Smooth muscle cell (in vitro differentiated cells): ENCODE measurements around the gene SQSTM1. TPM values are rescaled to one million over a fixed set of nuclear protein-coding genes. Genes with fewer than 3 reads are reported as not detected.

Experiments
- DNase-seq: peaks from one replicate; lab custom pipeline; 2025; ENCODE audit not compliant: unreplicated experiment; lab: John Stamatoyannopoulos, UW
- H2AFZ ChIP-seq: fragments of 200-600 bp; sonication (generic); 2 replicates; pipeline ENCODE4 v1.6.0; 2016; ENCODE audit warnings: antibody characterized with exemption, low read depth, mild to moderate bottlenecking
- H3F3A ChIP-seq: fragments of 200-600 bp; sonication (generic); 2 replicates; pipeline ENCODE4 v1.6.0; 2017; ENCODE audit warnings: antibody characterized with exemption, low read depth
- H3K27ac ChIP-seq: fragments of 200-600 bp; sonication (generic); 2 replicates; pipeline ENCODE4 v1.5.1; 2016; ENCODE audit warnings: low read depth, mild to moderate bottlenecking
- H3K27me3 ChIP-seq: fragments of 200-600 bp; sonication (generic); 2 replicates; pipeline ENCODE4 v1.6.1; 2016; ENCODE audit warnings: low read depth, mild to moderate bottlenecking
- H3K36me3 ChIP-seq: fragments of 200-600 bp; sonication (generic); 2 replicates; pipeline ENCODE4 v1.5.1; 2016; ENCODE audit warnings: low read depth
- H3K4me1 ChIP-seq: fragments of 200-600 bp; sonication (generic); 2 replicates; pipeline ENCODE4 v1.5.1; 2016; ENCODE audit warnings: low read depth
- H3K4me2 ChIP-seq: fragments of 200-600 bp; sonication (generic); 2 replicates; pipeline ENCODE4 v1.6.0; 2016; ENCODE audit warnings: mild to moderate bottlenecking
- H3K4me3 ChIP-seq: fragments of 200-600 bp; sonication (generic); 2 replicates; pipeline ENCODE4 v1.5.1; 2016; ENCODE audit warnings: mild to moderate bottlenecking
- H3K79me2 ChIP-seq: fragments of 200-600 bp; sonication (generic); 2 replicates; pipeline ENCODE4 v1.6.0; 2016; ENCODE audit warnings: low read depth, mild to moderate bottlenecking
- H3K9ac ChIP-seq: fragments of 200-600 bp; sonication (generic); 2 replicates; pipeline ENCODE4 v1.6.0; 2016; ENCODE audit warnings: low read depth
- H3K9me3 ChIP-seq: fragments of 200-600 bp; sonication (generic); replicated peaks from 2 replicates; pipeline ENCODE4 v1.5.1; 2016; ENCODE audit warnings: low read depth
- H4K20me1 ChIP-seq: fragments of 200-600 bp; sonication (generic); 2 replicates; pipeline ENCODE4 v1.6.0; 2016; ENCODE audit warnings: low read depth
- WGBS: methylation state at CpG from one replicate; pipeline ENCODE4 v1.1.7; 2016; ENCODE audit warnings: low lambda C conversion rate; 5-methylcytosine and 5-hydroxymethylcytosine counted together
- polyA plus RNA-seq: library from polyadenylated mRNA; unstranded; fragments of >200 nt; fragmentation: Nextera tagmentation; extraction: Ambion mirVana; gene quantifications from 2 replicates; pipeline ENCODE4 v1.2.1, GENCODE V29; 2016
- total RNA-seq: library from RNA; depleted of rRNA; stranded (reverse); fragments of >200 nt; gene quantifications from 2 replicates; pipeline ENCODE4 v1.2.3, GENCODE V29; 2014
- TF ChIP-seq, protein P1 (sequence below): fragments of 200-600 bp; sonication (generic); IDR thresholded peaks from 2 replicates; pipeline ENCODE4 v1.5.1; 2017; ENCODE audit warnings: borderline replicate concordance, mild to moderate bottlenecking, antibody characterized with exemption; ENCODE audit not compliant: insufficient read depth, poor library complexity, severe bottlenecking

Gene SQSTM1
- total and polyA plus RNA-seq, 2 experiments from 2014 or later, result 114 to 159 TPM

DNA sequence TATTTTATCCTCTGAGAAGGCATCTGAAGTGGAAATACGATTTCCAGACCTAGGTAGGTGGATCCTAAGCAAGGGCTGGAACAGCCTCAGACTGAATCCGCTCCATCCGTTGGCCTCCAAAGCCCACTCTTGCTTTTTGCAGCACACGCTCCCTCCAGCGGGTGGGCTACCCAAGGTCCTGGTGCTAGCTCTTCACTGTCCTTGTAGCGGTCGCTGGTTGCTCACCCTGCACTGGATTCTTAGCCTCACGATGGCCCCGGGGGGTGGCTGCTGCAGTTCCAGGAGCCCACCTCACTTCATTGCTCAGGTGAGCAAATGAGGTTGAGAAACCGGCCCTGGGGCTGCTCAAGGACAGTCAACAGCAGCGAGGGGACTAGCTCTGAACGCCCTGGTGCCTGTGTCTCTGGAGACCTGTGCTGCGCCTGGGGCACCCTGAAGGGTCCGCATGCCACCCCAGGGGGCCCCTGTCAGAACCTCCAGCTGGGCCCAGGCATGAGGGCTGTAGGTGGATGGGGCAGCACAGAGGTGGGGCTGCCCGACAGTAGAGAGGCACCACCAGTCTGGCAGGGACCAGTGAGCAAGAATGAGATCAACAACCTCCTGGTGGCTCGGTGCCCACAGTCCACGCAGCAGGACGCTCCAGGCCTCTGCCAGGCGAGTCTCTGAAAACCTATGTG, 18.4 kb upstream of the SQSTM1 start:
- H3K4me3 ChIP-seq, result no peak overlapping the region
- TF ChIP-seq, protein P1, sequence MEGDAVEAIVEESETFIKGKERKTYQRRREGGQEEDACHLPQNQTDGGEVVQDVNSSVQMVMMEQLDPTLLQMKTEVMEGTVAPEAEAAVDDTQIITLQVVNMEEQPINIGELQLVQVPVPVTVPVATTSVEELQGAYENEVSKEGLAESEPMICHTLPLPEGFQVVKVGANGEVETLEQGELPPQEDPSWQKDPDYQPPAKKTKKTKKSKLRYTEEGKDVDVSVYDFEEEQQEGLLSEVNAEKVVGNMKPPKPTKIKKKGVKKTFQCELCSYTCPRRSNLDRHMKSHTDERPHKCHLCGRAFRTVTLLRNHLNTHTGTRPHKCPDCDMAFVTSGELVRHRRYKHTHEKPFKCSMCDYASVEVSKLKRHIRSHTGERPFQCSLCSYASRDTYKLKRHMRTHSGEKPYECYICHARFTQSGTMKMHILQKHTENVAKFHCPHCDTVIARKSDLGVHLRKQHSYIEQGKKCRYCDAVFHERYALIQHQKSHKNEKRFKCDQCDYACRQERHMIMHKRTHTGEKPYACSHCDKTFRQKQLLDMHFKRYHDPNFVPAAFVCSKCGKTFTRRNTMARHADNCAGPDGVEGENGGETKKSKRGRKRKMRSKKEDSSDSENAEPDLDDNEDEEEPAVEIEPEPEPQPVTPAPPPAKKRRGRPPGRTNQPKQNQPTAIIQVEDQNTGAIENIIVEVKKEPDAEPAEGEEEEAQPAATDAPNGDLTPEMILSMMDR, result no peak
- H3K9ac ChIP-seq, result no peak overlapping the region
- 90% methylated on average over 16 of the region's 19 CpGs for WGBS
- H3K36me3 ChIP-seq, result no peaks in the 10 kb centered on the region
- no peaks in the 10 kb centered on the region for H3F3A ChIP-seq
- no peak overlapping the region for H3K4me2 ChIP-seq
- peaks cover 27% of the 10 kb centered on the region for H3K4me1 ChIP-seq
- H3K27ac ChIP-seq, result no peak overlapping the region
- peaks cover 28% of the 10 kb centered on the region for H3K79me2 ChIP-seq
- H3K27me3 ChIP-seq, result no peaks in the 10 kb centered on the region
- H2AFZ ChIP-seq, result no peak overlapping the region
- no peaks in the 10 kb centered on the region for H3K9me3 ChIP-seq
- no peak for DNase-seq
- peaks cover 49% of the 10 kb centered on the region for H4K20me1 ChIP-seq

DNA sequence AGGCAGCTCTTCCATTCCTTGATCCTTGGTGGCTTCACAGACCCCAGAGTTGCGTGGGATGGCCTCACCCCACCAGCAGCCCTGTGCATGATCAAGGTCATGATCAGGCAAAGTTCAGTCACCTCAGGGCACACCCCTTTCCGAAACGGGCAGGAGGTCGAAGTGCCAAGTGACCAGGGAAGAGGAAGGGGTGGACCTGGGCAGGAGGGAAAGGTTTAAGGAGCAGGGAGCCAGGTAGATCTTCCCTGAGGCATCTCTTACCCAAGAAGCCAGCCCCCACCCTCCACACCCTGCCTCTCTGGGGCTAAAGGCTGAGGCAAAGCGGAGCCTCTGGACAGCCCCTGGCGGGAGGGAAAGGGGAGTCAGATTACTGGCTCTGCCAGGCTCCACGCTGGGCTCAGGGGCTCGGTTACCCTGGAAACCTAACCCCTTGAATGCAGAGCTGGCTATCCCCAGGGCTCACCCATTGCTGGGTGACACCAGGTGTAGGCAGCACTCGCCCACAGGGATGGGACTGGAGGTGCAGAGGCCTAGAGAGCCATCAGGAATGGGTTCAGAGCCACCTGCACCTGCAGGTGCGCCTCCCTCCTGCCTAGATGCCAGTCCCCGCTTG, 17.6 kb upstream of the SQSTM1 start:
- Histone ChIP-seq H3K9ac (no peak overlapping the region), H4K20me1 (peaks cover 49% of the 10 kb centered on the region), H3F3A (no peaks in the 10 kb centered on the region), H3K4me1 (peaks cover 27% of the 10 kb centered on the region), H3K27me3 (no peaks in the 10 kb centered on the region), H3K4me2 (peak overlapping the region; percentile 97), H2AFZ (no peak overlapping the region), H3K4me3 (no peak overlapping the region), H3K9me3 (no peaks in the 10 kb centered on the region), H3K36me3 (no peaks in the 10 kb centered on the region), H3K27ac (no peak overlapping the region), H3K79me2 (peaks cover 28% of the 10 kb centered on the region)
- TF ChIP-seq, protein P1, result no peak
- 88% methylated on average over 11 of the region's 11 CpGs for WGBS
- no peak for DNase-seq

DNA sequence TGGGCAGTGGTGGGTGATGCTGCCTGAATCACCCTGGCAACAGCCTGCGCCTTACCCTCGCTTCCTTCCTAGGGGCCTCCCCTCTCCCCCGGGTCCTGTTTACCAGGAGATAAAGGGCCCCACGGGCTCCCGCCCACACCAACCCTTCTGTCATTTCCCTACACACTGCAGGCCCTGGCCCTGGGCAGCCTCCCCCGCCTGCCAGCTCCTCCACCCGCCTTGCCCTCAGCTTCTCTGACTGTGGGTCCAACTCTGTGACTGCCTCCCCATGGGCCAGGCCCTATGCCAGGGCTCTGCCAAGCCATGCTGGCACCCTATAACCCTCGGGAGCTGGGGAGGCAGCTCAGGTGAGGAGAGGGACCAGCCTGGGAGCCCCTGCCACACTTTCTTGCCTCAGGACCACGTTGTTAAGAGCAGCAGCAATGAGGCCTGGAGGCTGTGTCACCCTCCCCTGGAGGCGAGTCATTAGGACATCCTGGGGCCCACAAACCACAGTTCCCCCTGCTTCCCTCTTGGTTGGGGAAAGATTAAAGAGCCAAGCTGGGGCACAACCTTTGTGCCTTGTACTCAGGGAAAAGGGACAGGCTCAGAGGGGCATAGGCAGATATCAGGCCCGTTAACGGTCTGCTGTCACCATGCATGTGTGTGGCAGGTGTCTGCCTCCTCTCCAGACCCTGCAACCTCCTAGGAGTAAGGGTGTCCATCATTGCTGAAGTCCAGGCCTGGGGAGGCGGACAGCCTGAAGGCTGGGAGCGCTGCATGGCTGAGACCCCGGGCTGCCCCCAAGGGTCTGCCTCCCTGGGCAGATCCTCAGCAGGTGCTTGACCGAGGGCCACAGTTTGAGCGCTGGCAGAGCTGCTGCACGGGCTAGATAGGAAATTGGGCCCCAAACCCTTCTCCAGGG, 16.8 kb upstream of the SQSTM1 start:
- H3K9ac ChIP-seq, result no peak overlapping the region

More for the DNA sequence above, 16.8 kb upstream of the SQSTM1 start:
- Histone ChIP-seq H3K4me2 (peak overlapping the region; percentile 97), H3K4me3 (no peak overlapping the region), H3K27me3 (no peaks in the 10 kb centered on the region), H3K4me1 (peaks cover 27% of the 10 kb centered on the region), H3K27ac (no peak overlapping the region), H4K20me1 (peaks cover 49% of the 10 kb centered on the region), H2AFZ (no peak overlapping the region), H3K9me3 (no peaks in the 10 kb centered on the region), H3F3A (no peaks in the 10 kb centered on the region), H3K79me2 (peaks cover 33% of the 10 kb centered on the region), H3K36me3 (no peaks in the 10 kb centered on the region)
- TF ChIP-seq, protein P1, result no peak
- 60% methylated on average over 14 of the region's 18 CpGs for WGBS
- DNase-seq, result no peak
